ENCODE results near the gene LYRM4. TPM values are rescaled to one million over a fixed set of nuclear protein-coding genes. Genes with fewer than 3 reads are reported as not detected.

The LYRM4 gene
- total RNA-seq, 4 donors from 2014 or later, result 21.4 to 47.8 (median 26.2) TPM

DNA sequence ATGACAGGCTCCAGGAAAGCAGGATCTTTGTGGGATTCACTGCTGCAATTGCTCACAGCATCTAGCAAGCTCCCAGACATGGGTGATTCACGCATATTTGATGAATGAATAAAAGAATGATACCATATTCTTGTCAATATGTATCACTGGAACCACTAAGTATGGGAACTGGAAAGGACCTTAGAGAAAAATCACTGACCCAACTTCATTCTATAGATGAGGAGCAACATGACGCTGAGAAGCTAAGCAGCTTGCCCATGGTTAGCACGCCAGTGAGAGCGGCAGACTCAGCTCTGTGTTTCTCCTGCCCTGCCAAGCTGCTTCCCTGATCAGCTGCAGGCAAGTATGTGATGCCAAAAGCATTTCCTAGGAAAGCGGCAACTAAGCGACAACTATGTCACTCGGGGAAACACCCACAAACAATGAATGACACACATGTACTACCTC lies 108.8 kb downstream of the LYRM4 start:
- ATAC-seq (ENCODE audit: low FRiP score), result no peak
- no peak for DNase-seq (ENCODE audit: low spot score)
- TF ChIP-seq CTCF (IDR thresholded peaks at IDR 0.05), result no peak

DNA sequence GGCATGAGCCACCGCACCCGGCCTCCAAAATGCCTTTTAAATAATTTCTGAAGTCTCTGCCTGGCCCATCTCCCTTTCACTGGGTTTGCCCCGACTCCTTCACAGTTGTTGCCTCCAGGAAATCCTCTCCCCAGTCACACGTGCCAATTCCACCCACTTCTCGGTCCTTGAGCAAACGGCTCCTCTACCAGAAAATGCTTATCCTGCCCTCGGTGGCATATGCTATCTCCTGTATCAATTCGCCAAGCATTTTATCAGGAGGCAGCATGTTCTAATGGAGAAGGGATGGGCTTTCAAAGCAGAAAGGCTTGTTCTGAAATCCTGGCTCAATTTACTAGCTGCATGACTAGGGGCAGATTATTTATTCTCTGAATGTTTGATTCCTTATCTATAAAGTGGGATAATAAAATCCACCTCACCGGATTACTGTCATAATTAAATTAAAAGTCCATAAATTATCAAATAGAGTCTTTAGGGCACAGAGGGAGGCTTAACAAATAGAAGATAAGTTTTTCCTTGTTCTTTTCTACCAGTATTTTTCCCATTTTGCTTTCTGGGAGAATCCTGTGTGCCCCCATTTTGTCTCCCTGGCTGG lies 109.3 kb downstream of the LYRM4 start:
- no peak for TF ChIP-seq CTCF (IDR thresholded peaks at IDR 0.05)
- no peak for DNase-seq (ENCODE audit: low spot score)
- no peak for ATAC-seq (ENCODE audit: low FRiP score)

- no peak for ATAC-seq (ENCODE audit: low FRiP score)
- DNase-seq (ENCODE audit: low spot score), result no peak
- TF ChIP-seq CTCF (IDR thresholded peaks at IDR 0.05), result no peak
Measured at GRCh38 chr6:5150551-5151075, 110.1 kb downstream of the LYRM4 start.

GRCh38 chr6:5149891-5150290 lies 110.9 kb downstream of the LYRM4 start:
- no peak for TF ChIP-seq CTCF (IDR thresholded peaks at IDR 0.05)
- no peak for ATAC-seq (ENCODE audit: low FRiP score)

GRCh38 chr6:5149159-5149704 lies 111.5 kb downstream of the LYRM4 start:
- no peak for DNase-seq (ENCODE audit: low spot score)
- no peak for TF ChIP-seq CTCF (IDR thresholded peaks at IDR 0.05)
- ATAC-seq (ENCODE audit: low FRiP score), result no peak

More at GRCh38 chr6:5149891-5150290, 110.9 kb downstream of the LYRM4 start:
- DNase-seq (ENCODE audit: low spot score), result no peak

DNA sequence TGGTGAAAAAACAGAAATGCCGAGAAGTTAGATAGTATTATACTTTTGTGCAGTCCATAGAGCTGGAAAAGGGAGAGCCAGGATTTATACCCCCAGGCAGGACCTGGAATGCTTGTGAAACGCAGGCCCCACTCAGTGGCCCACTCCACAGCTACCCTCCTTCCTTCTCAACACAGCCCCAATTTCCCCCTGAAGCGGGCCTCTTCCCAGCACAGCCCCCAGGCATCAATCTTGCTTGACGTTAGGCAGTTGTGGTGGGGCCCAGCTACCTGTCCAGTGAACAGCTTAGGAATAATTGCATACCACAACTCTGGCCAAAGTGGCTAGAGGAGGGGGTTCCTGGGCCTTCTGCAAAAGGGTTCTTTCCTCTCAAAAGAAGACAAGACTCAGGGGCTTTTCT lies 114.4 kb downstream of the LYRM4 start:
- no peak for TF ChIP-seq CTCF (IDR thresholded peaks at IDR 0.05)
- no peak for DNase-seq (ENCODE audit: low spot score)
- ATAC-seq (ENCODE audit: low FRiP score), result no peak

Data from omental fat pad (tissue), 4 donors.